ENCODE data around the gene EYA4. TPM values are rescaled to one million over a fixed set of nuclear protein-coding genes. Genes with fewer than 3 reads are reported as not detected.

EYA4 gene
- total RNA-seq, 1 experiment from 2014 or later = 10.0 TPM

- ATAC-seq = no peak
- ChIA-PET POLR2A (ENCODE audit: unreplicated experiment) (no interaction called here), CTCF (no interaction called here)
- Histone ChIP-seq H3K27ac (ENCODE audit: low read length) (no peak overlapping the region), H3K9me2 (replicated peaks; ENCODE audit: low read length) (no peaks in the 10 kb centered on the region), H3K4me1 (ENCODE audit: insufficient read depth, low read length) (no peaks in the 10 kb centered on the region), H2AFZ (ENCODE audit: low read length) (no peak overlapping the region), H3K27me3 (ENCODE audit: low read length) (no peaks in the 10 kb centered on the region), H3K4me3 (ENCODE audit: low read length) (no peak overlapping the region), H3K9ac (ENCODE audit: low read length) (no peak overlapping the region), H4K20me1 (ENCODE audit: low read length) (no peaks in the 10 kb centered on the region), H3K9me3 (ENCODE audit: low read length) (no peaks in the 10 kb centered on the region), H3K36me3 (ENCODE audit: low read depth, low read length) (no peaks in the 10 kb centered on the region), H3F3A (ENCODE audit: low read length, unreplicated experiment) (no peaks in the 10 kb centered on the region), H3K79me2 (ENCODE audit: low read length) (no peaks in the 10 kb centered on the region), H3K4me2 (ENCODE audit: low read length) (no peak overlapping the region)
- DNase-seq = no peak
- no peak for TF ChIP-seq EZH2phosphoT487 (IDR thresholded peaks at IDR 0.05; ENCODE audit: borderline replicate concordance, low read length)
- TF ChIP-seq EZH2 (IDR thresholded peaks at IDR 0.05; ENCODE audit: low read length, unreplicated experiment) = no peak
- TF ChIP-seq, protein P1, sequence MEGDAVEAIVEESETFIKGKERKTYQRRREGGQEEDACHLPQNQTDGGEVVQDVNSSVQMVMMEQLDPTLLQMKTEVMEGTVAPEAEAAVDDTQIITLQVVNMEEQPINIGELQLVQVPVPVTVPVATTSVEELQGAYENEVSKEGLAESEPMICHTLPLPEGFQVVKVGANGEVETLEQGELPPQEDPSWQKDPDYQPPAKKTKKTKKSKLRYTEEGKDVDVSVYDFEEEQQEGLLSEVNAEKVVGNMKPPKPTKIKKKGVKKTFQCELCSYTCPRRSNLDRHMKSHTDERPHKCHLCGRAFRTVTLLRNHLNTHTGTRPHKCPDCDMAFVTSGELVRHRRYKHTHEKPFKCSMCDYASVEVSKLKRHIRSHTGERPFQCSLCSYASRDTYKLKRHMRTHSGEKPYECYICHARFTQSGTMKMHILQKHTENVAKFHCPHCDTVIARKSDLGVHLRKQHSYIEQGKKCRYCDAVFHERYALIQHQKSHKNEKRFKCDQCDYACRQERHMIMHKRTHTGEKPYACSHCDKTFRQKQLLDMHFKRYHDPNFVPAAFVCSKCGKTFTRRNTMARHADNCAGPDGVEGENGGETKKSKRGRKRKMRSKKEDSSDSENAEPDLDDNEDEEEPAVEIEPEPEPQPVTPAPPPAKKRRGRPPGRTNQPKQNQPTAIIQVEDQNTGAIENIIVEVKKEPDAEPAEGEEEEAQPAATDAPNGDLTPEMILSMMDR (conservative IDR thresholded peaks at IDR 0.05; ENCODE audit: low read depth, low read length) = no peak
- BruUV-seq (replicated peaks) = no TSS peak
- intact Hi-C loops (cut with micrococcal nuclease) = loop anchor here (10.0 kb wide), 1 partner anchor 525 kb away; no protein-coding TSS in a partner anchor
Observed at GRCh38 chr6:133359760-133360159, 118.6 kb downstream of the EYA4 start.

DNA sequence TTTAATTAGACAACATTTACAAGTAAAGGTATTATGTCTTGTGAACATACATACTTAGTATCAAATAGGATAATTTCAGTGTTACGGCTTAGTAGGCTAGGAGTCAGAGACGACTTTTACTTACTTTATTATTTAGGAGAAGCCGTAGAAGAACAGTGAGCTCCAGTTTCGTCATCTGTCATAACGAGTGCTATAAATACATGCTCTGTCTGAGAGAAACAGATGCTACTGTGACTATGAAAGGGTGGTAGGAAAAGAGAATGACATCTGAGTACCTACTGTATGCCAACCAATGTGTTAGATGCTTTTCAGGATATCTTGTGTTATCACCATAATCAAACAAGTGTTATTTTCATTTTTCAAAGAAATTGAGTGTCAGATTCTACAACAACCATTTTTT lies 119.0 kb downstream of the EYA4 start:
- Histone ChIP-seq H3K27me3 (ENCODE audit: low read length) (no peaks in the 10 kb centered on the region), H3K9ac (ENCODE audit: low read length) (no peak overlapping the region), H3K79me2 (ENCODE audit: low read length) (no peaks in the 10 kb centered on the region), H4K20me1 (ENCODE audit: low read length) (no peaks in the 10 kb centered on the region), H3K9me3 (ENCODE audit: low read length) (no peaks in the 10 kb centered on the region), H3F3A (ENCODE audit: low read length, unreplicated experiment) (no peaks in the 10 kb centered on the region), H3K4me2 (ENCODE audit: low read length) (no peak overlapping the region), H3K27ac (ENCODE audit: low read length) (no peak overlapping the region), H3K4me1 (ENCODE audit: insufficient read depth, low read length) (no peaks in the 10 kb centered on the region), H3K4me3 (ENCODE audit: low read length) (no peak overlapping the region), H2AFZ (ENCODE audit: low read length) (no peak overlapping the region), H3K9me2 (replicated peaks; ENCODE audit: low read length) (no peaks in the 10 kb centered on the region), H3K36me3 (ENCODE audit: low read depth, low read length) (no peaks in the 10 kb centered on the region)
- no peak for TF ChIP-seq EZH2 (IDR thresholded peaks at IDR 0.05; ENCODE audit: low read length, unreplicated experiment)
- no peak for TF ChIP-seq EZH2phosphoT487 (IDR thresholded peaks at IDR 0.05; ENCODE audit: borderline replicate concordance, low read length)
- TF ChIP-seq, protein P1 (conservative IDR thresholded peaks at IDR 0.05; ENCODE audit: low read depth, low read length) = no peak
- CTCF ChIA-PET = no interaction called here
- DNase-seq (no peak), ATAC-seq (no peak)
- POLR2A ChIA-PET (ENCODE audit: unreplicated experiment) = no interaction called here
- no TSS peak for BruUV-seq (replicated peaks)
- intact Hi-C loops (cut with micrococcal nuclease) = no loop called here

DNA sequence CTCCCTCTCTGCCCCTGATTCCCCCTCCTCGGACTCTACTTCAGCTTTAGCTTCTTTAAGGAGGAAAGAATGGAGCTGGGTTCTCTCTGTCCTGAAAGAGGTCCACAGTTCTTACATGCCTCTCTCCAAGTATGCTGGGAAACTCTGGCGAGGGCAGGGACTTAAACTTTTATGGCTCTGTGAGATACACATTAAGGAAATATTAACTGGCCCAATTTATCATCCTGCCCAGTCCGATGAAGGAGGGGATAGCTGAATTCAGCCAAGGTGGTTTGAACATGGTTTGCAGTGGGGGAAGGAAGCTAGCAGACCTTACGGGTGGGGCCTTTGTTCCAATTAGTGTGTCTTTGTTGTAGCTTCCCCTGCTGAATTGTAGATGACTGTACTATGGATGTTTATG lies 121.7 kb downstream of the EYA4 start:
- BruUV-seq (replicated peaks) = no TSS peak
- Histone ChIP-seq H3K9me2 (replicated peaks; ENCODE audit: low read length) (no peaks in the 10 kb centered on the region), H3K9ac (ENCODE audit: low read length) (no peak overlapping the region), H3K4me3 (ENCODE audit: low read length) (no peak overlapping the region), H3K9me3 (ENCODE audit: low read length) (no peaks in the 10 kb centered on the region), H4K20me1 (ENCODE audit: low read length) (no peaks in the 10 kb centered on the region), H3F3A (ENCODE audit: low read length, unreplicated experiment) (no peaks in the 10 kb centered on the region), H3K4me1 (ENCODE audit: insufficient read depth, low read length) (no peaks in the 10 kb centered on the region), H3K27ac (ENCODE audit: low read length) (no peak overlapping the region), H3K79me2 (ENCODE audit: low read length) (no peaks in the 10 kb centered on the region), H3K4me2 (ENCODE audit: low read length) (no peak overlapping the region), H3K36me3 (ENCODE audit: low read depth, low read length) (no peaks in the 10 kb centered on the region), H3K27me3 (ENCODE audit: low read length) (no peaks in the 10 kb centered on the region), H2AFZ (ENCODE audit: low read length) (no peak overlapping the region)
- intact Hi-C loops (cut with micrococcal nuclease) = no loop called here
- no peak for ATAC-seq
- TF ChIP-seq EZH2 (IDR thresholded peaks at IDR 0.05; ENCODE audit: low read length, unreplicated experiment) (no peak), EZH2phosphoT487 (IDR thresholded peaks at IDR 0.05; ENCODE audit: borderline replicate concordance, low read length) (no peak)
- TF ChIP-seq, protein P1 (conservative IDR thresholded peaks at IDR 0.05; ENCODE audit: low read depth, low read length) = no peak
- DNase-seq = no peak
- ChIA-PET POLR2A (ENCODE audit: unreplicated experiment) (interaction anchor here (0.7 kb wide), 1 partner anchor 125 kb away, joined by 4 read pairs; no protein-coding TSS in a partner anchor), CTCF (no interaction called here)

Data from PC-3 (cell line).